GM18517 (cell line): ENCODE measurements around the gene ARMC12.

Experiments
- ATAC-seq: cut with Tn5 transposase; IDR thresholded peaks from one replicate; pipeline ENCODE4 v1.9.1; 2021; ENCODE audit warnings: mild to moderate bottlenecking, moderate library complexity; ENCODE audit not compliant: unreplicated experiment

Gene ARMC12

DNA sequence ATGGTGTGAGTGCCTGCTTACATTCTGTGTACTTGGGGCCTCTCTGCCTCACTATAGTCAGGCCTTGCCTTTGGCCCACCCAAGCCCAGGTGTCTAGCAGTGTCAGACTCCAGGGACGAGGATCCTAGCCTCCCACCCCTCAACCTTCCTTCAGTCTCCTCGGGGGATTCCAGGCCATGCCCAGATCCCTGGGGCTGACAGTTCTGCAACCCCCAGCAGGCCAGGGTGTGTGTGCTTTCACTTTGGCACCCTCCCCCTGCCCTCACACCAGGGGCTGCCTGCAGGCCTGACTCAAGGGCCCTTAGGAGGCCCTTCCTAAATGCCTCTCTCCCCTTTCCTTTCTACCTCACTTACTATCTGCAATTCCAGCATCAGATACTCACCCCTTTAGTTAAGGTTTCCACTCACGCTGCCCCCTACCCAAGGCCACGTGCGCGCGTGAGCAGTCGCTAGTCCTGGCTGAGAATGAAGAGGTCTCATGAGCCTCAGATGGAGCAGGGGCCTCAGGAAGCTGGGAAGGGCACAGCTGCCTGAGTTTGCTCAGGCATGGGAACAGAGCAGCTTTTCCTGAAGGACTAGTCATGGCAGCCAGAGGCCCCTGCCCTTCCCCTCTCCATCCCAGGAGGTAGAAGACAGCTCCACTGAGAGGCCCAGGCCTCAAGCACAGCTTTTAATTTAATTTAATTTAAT, 61.1 kb downstream of the ARMC12 start:
- ATAC-seq, result no peak
